WTC11 (cell line): ENCODE data around the gene RRAGD. TPM values are rescaled to one million over a fixed set of nuclear protein-coding genes. Genes with fewer than 3 reads are reported as not detected.

Experiments
- ATAC-seq: fragments of 200-7000 bp; cut with Tn5 transposase; 2 replicates; pipeline ENCODE4 v1.10.0; 2021; ENCODE audit warnings: mild to moderate bottlenecking, moderate library complexity
- CTCF ChIA-PET: fragments of 300-600 bp; sonication (Branson Sonifier 250); formaldehyde crosslinking; loops from one replicate; lab custom pipeline; 2021; ENCODE audit warnings: antibody characterized with exemption; lab: Charles Lee
- POLR2A ChIA-PET: fragments of 350-600 bp; sonication (Branson Sonifier 250); formaldehyde crosslinking; loops from one replicate; lab custom pipeline; 2021; ENCODE audit warnings: antibody characterized with exemption; lab: Charles Lee
- DNase-seq: peaks from one replicate; pipeline ENCODE4 v3.0.0; 2021; ENCODE audit warnings: low spot score
- H3K27ac Mint-ChIP-seq: 2 replicates; pipeline ENCODE4 v1.8.0; 2021; ENCODE audit warnings: mixed read lengths
- H3K27me3 Mint-ChIP-seq: 2 replicates; pipeline ENCODE4 v1.8.0; 2021; ENCODE audit warnings: low read depth, mild to moderate bottlenecking, moderate library complexity, mixed read lengths
- H3K36me3 Mint-ChIP-seq: 2 replicates; pipeline ENCODE4 v1.8.0; 2021; ENCODE audit warnings: mixed read lengths
- H3K4me1 Mint-ChIP-seq: 2 replicates; pipeline ENCODE4 v1.8.0; 2022; ENCODE audit warnings: mixed read lengths
- H3K4me3 Mint-ChIP-seq: 2 replicates; pipeline ENCODE4 v1.8.0; 2021; ENCODE audit warnings: mild to moderate bottlenecking, moderate library complexity, mixed read lengths
- H3K9me3 Mint-ChIP-seq: 2 replicates; pipeline ENCODE4 v1.8.0; 2021; ENCODE audit warnings: mixed read lengths
- CREM ChIP-seq: sonication (generic); formaldehyde crosslinking; IDR thresholded peaks from 2 replicates; pipeline ENCODE4 v1.8.1; 2022; ENCODE audit warnings: mild to moderate bottlenecking, missing genetic modification reagents, moderate library complexity
- FOXP1 ChIP-seq: sonication (generic); formaldehyde crosslinking; IDR thresholded peaks from 2 replicates; pipeline ENCODE4 v1.8.0; 2022; ENCODE audit warnings: missing genetic modification reagents, mild to moderate bottlenecking, moderate library complexity, borderline replicate concordance
- GABPB1 ChIP-seq: sonication (generic); formaldehyde crosslinking; IDR thresholded peaks from 2 replicates; pipeline ENCODE4 v1.8.1; 2023; ENCODE audit warnings: mild to moderate bottlenecking, missing genetic modification reagents
- IRF2 ChIP-seq: sonication (generic); formaldehyde crosslinking; IDR thresholded peaks from 2 replicates; pipeline ENCODE4 v1.8.0; 2022; ENCODE audit warnings: low read depth, missing genetic modification reagents, borderline replicate concordance
- MXD4 ChIP-seq: fragments of 250-450 bp; sonication (Bioruptor Pico); IDR thresholded peaks from 2 replicates; pipeline ENCODE4 v1.8.0; 2021; ENCODE audit warnings: mild to moderate bottlenecking, moderate library complexity, borderline replicate concordance
- NFE2L1 ChIP-seq: sonication (generic); formaldehyde crosslinking; IDR thresholded peaks from 2 replicates; pipeline ENCODE4 v1.8.1; 2023; ENCODE audit warnings: missing genetic modification reagents
- NR2C2 ChIP-seq: sonication (generic); formaldehyde crosslinking; IDR thresholded peaks from 2 replicates; pipeline ENCODE4 v1.8.0; 2022; ENCODE audit warnings: mild to moderate bottlenecking, missing genetic modification reagents
- NR3C1 ChIP-seq: sonication (generic); formaldehyde crosslinking; conservative IDR thresholded peaks from 2 replicates; pipeline ENCODE4 v1.8.1; 2023; ENCODE audit warnings: low read depth, mild to moderate bottlenecking, missing genetic modification reagents
- OVOL2 ChIP-seq: fragments of 250-450 bp; sonication (Bioruptor Pico); IDR thresholded peaks from 2 replicates; pipeline ENCODE4 v1.9.0; 2021; ENCODE audit warnings: mild to moderate bottlenecking, borderline replicate concordance
- RORB ChIP-seq: fragments of 250-450 bp; sonication (Bioruptor Pico); IDR thresholded peaks from 2 replicates; pipeline ENCODE4 v1.9.0; 2021; ENCODE audit warnings: mild to moderate bottlenecking
- SMAD4 ChIP-seq: sonication (generic); formaldehyde crosslinking; IDR thresholded peaks from 2 replicates; pipeline ENCODE4 v1.8.0; 2022; ENCODE audit warnings: mild to moderate bottlenecking, missing genetic modification reagents
- SOX15 ChIP-seq: fragments of 250-450 bp; sonication (Bioruptor Pico); IDR thresholded peaks from 2 replicates; pipeline ENCODE4 v1.9.0; 2021; ENCODE audit warnings: mild to moderate bottlenecking
- TP53 ChIP-seq: sonication (generic); formaldehyde crosslinking; IDR thresholded peaks from 2 replicates; pipeline ENCODE4 v1.8.1; 2023; ENCODE audit warnings: mild to moderate bottlenecking, missing genetic modification reagents
- ZNF232 ChIP-seq: sonication (generic); formaldehyde crosslinking; IDR thresholded peaks from 2 replicates; pipeline ENCODE4 v1.8.0; 2022; ENCODE audit warnings: mild to moderate bottlenecking, missing genetic modification reagents
- ZNF416 ChIP-seq: fragments of 250-450 bp; sonication (Bioruptor Pico); IDR thresholded peaks from 2 replicates; pipeline ENCODE4 v1.9.0; 2021; ENCODE audit warnings: mild to moderate bottlenecking, inconsistent platforms
- ZNF671 ChIP-seq: fragments of 250-450 bp; sonication (Bioruptor Pico); IDR thresholded peaks from 2 replicates; pipeline ENCODE4 v1.8.0; 2021; ENCODE audit warnings: mild to moderate bottlenecking
- total RNA-seq: library from RNA; stranded (reverse); gene quantifications from 3 replicates; pipeline ENCODE4 v1.2.3, GENCODE V29; 2021
- TF ChIP-seq, protein P1 (sequence below): sonication (generic); formaldehyde crosslinking; conservative IDR thresholded peaks from 2 replicates; pipeline ENCODE4 v1.8.1; 2023; ENCODE audit warnings: mild to moderate bottlenecking, low read depth, missing genetic modification reagents, moderate library complexity
- TF ChIP-seq, protein P2 (sequence below): sonication (generic); formaldehyde crosslinking; IDR thresholded peaks from 2 replicates; pipeline ENCODE4 v1.8.1; 2023; ENCODE audit warnings: mild to moderate bottlenecking, missing genetic modification reagents
- TF ChIP-seq, protein P3 (sequence below): fragments of 250-450 bp; sonication (Bioruptor Pico); IDR thresholded peaks from 2 replicates; pipeline ENCODE4 v1.9.0; 2021; ENCODE audit warnings: mild to moderate bottlenecking
- TF ChIP-seq, protein P4 (sequence below): sonication (generic); formaldehyde crosslinking; IDR thresholded peaks from 2 replicates; pipeline ENCODE4 v1.8.1; 2022; ENCODE audit warnings: mild to moderate bottlenecking, missing genetic modification reagents, moderate library complexity, borderline replicate concordance
- TF ChIP-seq, protein P5 (sequence below): sonication (generic); formaldehyde crosslinking; IDR thresholded peaks from 2 replicates; pipeline ENCODE4 v1.8.0; 2022; ENCODE audit warnings: mild to moderate bottlenecking, missing genetic modification reagents

Gene RRAGD
- total RNA-seq, 1 experiment from 2014 or later: 25.4 TPM

DNA sequence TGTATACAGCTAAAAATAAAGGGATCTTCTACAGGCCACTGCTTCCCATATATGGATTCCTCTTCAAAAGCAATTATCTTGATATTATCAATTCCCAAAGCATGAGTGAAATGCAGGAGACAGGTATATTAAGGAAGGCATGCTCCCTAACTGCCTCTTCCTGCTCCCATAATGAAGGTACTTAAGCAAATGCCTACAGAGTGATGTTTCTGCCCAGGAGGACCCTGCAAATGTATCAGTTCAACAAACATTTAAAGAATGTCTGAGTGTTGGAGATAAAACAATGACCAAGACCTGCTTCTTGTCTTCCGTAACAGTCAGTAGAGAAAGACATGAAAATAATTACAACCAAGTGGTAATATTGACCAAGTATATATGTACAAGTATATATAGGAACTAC lies 63.7 kb downstream of the RRAGD start (continued):
- TF ChIP-seq, protein P1, sequence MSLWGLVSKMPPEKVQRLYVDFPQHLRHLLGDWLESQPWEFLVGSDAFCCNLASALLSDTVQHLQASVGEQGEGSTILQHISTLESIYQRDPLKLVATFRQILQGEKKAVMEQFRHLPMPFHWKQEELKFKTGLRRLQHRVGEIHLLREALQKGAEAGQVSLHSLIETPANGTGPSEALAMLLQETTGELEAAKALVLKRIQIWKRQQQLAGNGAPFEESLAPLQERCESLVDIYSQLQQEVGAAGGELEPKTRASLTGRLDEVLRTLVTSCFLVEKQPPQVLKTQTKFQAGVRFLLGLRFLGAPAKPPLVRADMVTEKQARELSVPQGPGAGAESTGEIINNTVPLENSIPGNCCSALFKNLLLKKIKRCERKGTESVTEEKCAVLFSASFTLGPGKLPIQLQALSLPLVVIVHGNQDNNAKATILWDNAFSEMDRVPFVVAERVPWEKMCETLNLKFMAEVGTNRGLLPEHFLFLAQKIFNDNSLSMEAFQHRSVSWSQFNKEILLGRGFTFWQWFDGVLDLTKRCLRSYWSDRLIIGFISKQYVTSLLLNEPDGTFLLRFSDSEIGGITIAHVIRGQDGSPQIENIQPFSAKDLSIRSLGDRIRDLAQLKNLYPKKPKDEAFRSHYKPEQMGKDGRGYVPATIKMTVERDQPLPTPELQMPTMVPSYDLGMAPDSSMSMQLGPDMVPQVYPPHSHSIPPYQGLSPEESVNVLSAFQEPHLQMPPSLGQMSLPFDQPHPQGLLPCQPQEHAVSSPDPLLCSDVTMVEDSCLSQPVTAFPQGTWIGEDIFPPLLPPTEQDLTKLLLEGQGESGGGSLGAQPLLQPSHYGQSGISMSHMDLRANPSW (CRISPR knock-in tag): no peak
- no peak for TF ChIP-seq FOXP1
- no peak for TF ChIP-seq CREM (CRISPR knock-in tag)
- no peak for TF ChIP-seq ZNF232 (CRISPR knock-in tag)
- TF ChIP-seq, protein P2, sequence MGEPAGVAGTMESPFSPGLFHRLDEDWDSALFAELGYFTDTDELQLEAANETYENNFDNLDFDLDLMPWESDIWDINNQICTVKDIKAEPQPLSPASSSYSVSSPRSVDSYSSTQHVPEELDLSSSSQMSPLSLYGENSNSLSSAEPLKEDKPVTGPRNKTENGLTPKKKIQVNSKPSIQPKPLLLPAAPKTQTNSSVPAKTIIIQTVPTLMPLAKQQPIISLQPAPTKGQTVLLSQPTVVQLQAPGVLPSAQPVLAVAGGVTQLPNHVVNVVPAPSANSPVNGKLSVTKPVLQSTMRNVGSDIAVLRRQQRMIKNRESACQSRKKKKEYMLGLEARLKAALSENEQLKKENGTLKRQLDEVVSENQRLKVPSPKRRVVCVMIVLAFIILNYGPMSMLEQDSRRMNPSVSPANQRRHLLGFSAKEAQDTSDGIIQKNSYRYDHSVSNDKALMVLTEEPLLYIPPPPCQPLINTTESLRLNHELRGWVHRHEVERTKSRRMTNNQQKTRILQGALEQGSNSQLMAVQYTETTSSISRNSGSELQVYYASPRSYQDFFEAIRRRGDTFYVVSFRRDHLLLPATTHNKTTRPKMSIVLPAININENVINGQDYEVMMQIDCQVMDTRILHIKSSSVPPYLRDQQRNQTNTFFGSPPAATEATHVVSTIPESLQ (CRISPR knock-in tag): no peak
- TF ChIP-seq, protein P3, sequence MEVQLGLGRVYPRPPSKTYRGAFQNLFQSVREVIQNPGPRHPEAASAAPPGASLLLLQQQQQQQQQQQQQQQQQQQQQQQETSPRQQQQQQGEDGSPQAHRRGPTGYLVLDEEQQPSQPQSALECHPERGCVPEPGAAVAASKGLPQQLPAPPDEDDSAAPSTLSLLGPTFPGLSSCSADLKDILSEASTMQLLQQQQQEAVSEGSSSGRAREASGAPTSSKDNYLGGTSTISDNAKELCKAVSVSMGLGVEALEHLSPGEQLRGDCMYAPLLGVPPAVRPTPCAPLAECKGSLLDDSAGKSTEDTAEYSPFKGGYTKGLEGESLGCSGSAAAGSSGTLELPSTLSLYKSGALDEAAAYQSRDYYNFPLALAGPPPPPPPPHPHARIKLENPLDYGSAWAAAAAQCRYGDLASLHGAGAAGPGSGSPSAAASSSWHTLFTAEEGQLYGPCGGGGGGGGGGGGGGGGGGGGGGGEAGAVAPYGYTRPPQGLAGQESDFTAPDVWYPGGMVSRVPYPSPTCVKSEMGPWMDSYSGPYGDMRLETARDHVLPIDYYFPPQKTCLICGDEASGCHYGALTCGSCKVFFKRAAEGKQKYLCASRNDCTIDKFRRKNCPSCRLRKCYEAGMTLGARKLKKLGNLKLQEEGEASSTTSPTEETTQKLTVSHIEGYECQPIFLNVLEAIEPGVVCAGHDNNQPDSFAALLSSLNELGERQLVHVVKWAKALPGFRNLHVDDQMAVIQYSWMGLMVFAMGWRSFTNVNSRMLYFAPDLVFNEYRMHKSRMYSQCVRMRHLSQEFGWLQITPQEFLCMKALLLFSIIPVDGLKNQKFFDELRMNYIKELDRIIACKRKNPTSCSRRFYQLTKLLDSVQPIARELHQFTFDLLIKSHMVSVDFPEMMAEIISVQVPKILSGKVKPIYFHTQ (CRISPR knock-in tag): no peak
- no peak for TF ChIP-seq MXD4 (CRISPR knock-in tag)
- TF ChIP-seq NR2C2 (CRISPR knock-in tag): no peak
- no peak for TF ChIP-seq SMAD4 (CRISPR knock-in tag)
- TF ChIP-seq RORB (CRISPR knock-in tag): no peak
- no peak for TF ChIP-seq SOX15 (CRISPR knock-in tag)
- no peak for TF ChIP-seq NR3C1 (CRISPR knock-in tag)

DNA sequence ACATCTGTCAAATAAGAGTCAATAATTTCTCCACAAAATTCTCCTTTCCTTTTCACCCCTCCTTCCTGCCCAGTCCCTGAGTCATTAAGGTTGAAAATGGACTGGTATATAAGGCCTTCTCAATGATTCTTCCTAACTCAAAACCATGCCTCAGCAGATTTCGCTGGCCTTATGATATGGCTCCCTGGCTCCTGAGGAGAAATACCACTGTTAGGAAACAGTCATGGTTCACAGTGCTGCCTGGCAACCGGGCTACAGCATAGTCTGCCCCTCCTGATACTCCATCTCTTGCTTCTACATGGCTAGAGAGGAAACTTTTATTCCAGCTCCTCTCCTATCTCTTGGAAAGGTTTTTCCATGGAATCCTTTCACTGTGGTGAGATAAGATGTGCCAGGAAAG lies 64.2 kb downstream of the RRAGD start:
- ChIA-PET CTCF (interaction anchor here (1.0 to 5.8 kb wide), 2 partner anchors 24 to 36 kb away, joined by 6 to 36 read pairs; no protein-coding TSS in a partner anchor), POLR2A (no interaction called here)
- H3K9me3 Mint-ChIP-seq: peaks cover 5% of the 10 kb centered on the region; the same call in 1 of the 2 replicates
- peaks cover 32% of the 10 kb centered on the region for H3K4me1 Mint-ChIP-seq
- no peak for ATAC-seq
- peaks cover 9% of the 10 kb centered on the region for H3K27me3 Mint-ChIP-seq
- H3K4me3 Mint-ChIP-seq: no peak overlapping the region
- H3K36me3 Mint-ChIP-seq: no peaks in the 10 kb centered on the region
- no peak overlapping the region for H3K27ac Mint-ChIP-seq
- DNase-seq: no peak
- TF ChIP-seq OVOL2 (CRISPR knock-in tag) (no peak), IRF2 (CRISPR knock-in tag) (no peak), GABPB1 (CRISPR knock-in tag) (no peak), NFE2L1 (no peak), ZNF416 (CRISPR knock-in tag) (no peak), ZNF671 (no peak), TP53 (CRISPR knock-in tag) (no peak)
- TF ChIP-seq, protein P4, sequence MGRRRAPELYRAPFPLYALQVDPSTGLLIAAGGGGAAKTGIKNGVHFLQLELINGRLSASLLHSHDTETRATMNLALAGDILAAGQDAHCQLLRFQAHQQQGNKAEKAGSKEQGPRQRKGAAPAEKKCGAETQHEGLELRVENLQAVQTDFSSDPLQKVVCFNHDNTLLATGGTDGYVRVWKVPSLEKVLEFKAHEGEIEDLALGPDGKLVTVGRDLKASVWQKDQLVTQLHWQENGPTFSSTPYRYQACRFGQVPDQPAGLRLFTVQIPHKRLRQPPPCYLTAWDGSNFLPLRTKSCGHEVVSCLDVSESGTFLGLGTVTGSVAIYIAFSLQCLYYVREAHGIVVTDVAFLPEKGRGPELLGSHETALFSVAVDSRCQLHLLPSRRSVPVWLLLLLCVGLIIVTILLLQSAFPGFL (CRISPR knock-in tag): no peak
- TF ChIP-seq, protein P1 (CRISPR knock-in tag): no peak
- TF ChIP-seq, protein P5, sequence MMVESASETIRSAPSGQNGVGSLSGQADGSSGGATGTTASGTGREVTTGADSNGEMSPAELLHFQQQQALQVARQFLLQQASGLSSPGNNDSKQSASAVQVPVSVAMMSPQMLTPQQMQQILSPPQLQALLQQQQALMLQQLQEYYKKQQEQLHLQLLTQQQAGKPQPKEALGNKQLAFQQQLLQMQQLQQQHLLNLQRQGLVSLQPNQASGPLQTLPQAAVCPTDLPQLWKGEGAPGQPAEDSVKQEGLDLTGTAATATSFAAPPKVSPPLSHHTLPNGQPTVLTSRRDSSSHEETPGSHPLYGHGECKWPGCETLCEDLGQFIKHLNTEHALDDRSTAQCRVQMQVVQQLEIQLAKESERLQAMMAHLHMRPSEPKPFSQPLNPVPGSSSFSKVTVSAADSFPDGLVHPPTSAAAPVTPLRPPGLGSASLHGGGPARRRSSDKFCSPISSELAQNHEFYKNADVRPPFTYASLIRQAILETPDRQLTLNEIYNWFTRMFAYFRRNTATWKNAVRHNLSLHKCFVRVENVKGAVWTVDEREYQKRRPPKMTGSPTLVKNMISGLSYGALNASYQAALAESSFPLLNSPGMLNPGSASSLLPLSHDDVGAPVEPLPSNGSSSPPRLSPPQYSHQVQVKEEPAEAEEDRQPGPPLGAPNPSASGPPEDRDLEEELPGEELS (CRISPR knock-in tag): no peak
